HL-60 (cell line): Measurements from ENCODE around the gene CHST11.

Source experiments
- DNase-seq, 2 experiments: peaks; one replicate each; pipeline ENCODE4 v3.0.0-alpha.2; 2010 to 2020; ENCODE audit warnings: low read depth in 1 of 2, low spot score in 1 of 2
- H3K27ac ChIP-seq: fragments of 250-450 bp; sonication (Bioruptor Pico); replicated peaks from 2 replicates; pipeline ENCODE4 v1.5.1; 2020; ENCODE audit warnings: mild to moderate bottlenecking, moderate library complexity
- H3K27me3 ChIP-seq: fragments of 250-450 bp; sonication (Bioruptor Pico); 2 replicates; pipeline ENCODE4 v1.5.1; 2021; ENCODE audit warnings: mild to moderate bottlenecking, moderate library complexity; ENCODE audit not compliant: insufficient read depth, poor library complexity, severe bottlenecking
- H3K4me3 ChIP-seq: replicated peaks from 2 replicates; pipeline ENCODE4 v1.5.1; 2011; ENCODE audit warnings: mild to moderate bottlenecking, control low read depth, low read length; ENCODE audit not compliant: insufficient read depth
- GABPA ChIP-seq: IDR thresholded peaks from 2 replicates; pipeline ENCODE4 v1.6.1; 2012; ENCODE audit warnings: low read depth
- POLR2AphosphoS5 ChIP-seq: IDR thresholded peaks from 2 replicates; pipeline ENCODE4 v1.6.1; 2012; ENCODE audit warnings: low read depth
- SPI1 ChIP-seq: IDR thresholded peaks from 2 replicates; pipeline ENCODE4 v1.6.1; 2012; ENCODE audit warnings: low read depth, mild to moderate bottlenecking, borderline replicate concordance
- TF ChIP-seq, protein P1 (sequence below): IDR thresholded peaks from one replicate; pipeline ENCODE4 v1.5.1; 2011; ENCODE audit warnings: low read length, control low read depth, inconsistent platforms; ENCODE audit not compliant: insufficient read depth
- TF ChIP-seq, protein P2 (sequence below): IDR thresholded peaks from 2 replicates; pipeline ENCODE4 v1.6.1; 2012; ENCODE audit warnings: low read depth; ENCODE audit not compliant: insufficient replicate concordance

CHST11 gene

DNA sequence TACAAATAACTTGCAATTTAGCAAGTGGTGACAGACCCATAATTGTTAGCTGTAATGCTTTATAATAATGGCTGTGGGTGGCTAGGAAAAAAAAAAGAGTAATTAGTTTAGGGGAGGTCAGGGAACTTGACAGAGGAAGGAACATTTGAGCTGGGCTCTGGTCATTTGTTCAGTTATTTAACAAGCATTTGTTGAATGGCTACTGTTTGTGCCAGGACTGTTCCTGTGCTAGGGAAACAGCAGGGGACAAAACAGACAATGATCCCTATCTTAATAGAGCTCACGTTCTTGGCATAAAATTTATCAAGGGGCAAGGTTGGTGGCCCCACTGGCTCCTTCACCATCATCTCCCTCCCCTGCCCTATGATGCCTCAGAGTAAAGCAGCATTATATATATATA is 18.5 kb downstream of the CHST11 start:
- Histone ChIP-seq H3K4me3 (no peak overlapping the region), H3K27ac (no peak overlapping the region), H3K27me3 (no peaks in the 10 kb centered on the region)
- DNase-seq = no peak
- TF ChIP-seq, protein P1, sequence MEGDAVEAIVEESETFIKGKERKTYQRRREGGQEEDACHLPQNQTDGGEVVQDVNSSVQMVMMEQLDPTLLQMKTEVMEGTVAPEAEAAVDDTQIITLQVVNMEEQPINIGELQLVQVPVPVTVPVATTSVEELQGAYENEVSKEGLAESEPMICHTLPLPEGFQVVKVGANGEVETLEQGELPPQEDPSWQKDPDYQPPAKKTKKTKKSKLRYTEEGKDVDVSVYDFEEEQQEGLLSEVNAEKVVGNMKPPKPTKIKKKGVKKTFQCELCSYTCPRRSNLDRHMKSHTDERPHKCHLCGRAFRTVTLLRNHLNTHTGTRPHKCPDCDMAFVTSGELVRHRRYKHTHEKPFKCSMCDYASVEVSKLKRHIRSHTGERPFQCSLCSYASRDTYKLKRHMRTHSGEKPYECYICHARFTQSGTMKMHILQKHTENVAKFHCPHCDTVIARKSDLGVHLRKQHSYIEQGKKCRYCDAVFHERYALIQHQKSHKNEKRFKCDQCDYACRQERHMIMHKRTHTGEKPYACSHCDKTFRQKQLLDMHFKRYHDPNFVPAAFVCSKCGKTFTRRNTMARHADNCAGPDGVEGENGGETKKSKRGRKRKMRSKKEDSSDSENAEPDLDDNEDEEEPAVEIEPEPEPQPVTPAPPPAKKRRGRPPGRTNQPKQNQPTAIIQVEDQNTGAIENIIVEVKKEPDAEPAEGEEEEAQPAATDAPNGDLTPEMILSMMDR = no peak
- TF ChIP-seq POLR2AphosphoS5 = no peak
- no peak for TF ChIP-seq SPI1
- TF ChIP-seq GABPA = no peak
- TF ChIP-seq, protein P2, sequence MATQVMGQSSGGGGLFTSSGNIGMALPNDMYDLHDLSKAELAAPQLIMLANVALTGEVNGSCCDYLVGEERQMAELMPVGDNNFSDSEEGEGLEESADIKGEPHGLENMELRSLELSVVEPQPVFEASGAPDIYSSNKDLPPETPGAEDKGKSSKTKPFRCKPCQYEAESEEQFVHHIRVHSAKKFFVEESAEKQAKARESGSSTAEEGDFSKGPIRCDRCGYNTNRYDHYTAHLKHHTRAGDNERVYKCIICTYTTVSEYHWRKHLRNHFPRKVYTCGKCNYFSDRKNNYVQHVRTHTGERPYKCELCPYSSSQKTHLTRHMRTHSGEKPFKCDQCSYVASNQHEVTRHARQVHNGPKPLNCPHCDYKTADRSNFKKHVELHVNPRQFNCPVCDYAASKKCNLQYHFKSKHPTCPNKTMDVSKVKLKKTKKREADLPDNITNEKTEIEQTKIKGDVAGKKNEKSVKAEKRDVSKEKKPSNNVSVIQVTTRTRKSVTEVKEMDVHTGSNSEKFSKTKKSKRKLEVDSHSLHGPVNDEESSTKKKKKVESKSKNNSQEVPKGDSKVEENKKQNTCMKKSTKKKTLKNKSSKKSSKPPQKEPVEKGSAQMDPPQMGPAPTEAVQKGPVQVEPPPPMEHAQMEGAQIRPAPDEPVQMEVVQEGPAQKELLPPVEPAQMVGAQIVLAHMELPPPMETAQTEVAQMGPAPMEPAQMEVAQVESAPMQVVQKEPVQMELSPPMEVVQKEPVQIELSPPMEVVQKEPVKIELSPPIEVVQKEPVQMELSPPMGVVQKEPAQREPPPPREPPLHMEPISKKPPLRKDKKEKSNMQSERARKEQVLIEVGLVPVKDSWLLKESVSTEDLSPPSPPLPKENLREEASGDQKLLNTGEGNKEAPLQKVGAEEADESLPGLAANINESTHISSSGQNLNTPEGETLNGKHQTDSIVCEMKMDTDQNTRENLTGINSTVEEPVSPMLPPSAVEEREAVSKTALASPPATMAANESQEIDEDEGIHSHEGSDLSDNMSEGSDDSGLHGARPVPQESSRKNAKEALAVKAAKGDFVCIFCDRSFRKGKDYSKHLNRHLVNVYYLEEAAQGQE = no peak

DNA sequence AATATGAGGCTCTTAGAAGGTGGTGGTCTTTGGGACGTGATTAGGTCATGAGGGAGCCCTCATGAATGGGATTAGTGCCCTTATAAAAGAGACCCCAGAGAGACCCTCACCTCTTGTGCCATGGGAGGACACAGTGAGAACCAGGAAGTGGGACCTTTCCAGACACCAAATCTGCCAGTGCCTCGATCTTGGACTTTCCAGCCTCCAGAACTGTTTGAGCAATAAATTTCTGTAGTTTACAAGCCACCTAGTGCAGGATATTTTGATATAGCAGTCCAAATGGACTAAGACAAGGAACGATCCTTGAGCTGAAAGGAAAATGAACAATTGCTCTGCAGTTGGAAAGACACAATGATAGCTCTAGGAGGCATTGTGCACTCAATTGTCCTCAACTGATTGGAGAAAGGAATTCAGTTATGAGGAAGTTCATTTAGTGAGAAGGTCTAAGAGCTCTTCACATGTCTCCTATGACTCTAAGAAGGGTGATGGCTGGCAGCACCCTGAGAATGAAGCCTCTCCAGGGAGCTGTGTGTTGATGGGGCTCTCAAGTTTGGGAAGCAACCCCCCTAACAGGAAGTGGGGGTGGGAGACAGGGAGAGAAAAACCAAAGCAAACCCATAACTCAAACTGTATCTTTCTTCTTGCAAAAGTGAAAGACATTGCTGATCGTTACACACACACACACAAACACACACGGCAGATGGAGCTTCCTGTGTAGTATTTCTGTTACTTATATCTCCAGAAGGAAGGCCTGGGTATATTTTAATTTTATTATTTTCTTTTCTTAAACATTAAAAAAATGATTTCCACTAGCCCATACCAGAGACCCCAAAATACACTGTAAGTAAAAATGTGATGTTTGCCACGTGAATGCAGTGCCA is 21.0 kb downstream of the CHST11 start:
- peak in 1 of 2 experiments; percentile 39 for DNase-seq
- Histone ChIP-seq H3K27me3 (no peaks in the 10 kb centered on the region), H3K4me3 (no peak overlapping the region; the same call in 1 of the 2 replicates), H3K27ac (peak overlapping the region; percentile 70)
- TF ChIP-seq, protein P1 = no peak
- TF ChIP-seq POLR2AphosphoS5 (no peak), SPI1 (peak; percentile 23; the same call in 1 of the 2 replicates), GABPA (no peak)
- TF ChIP-seq, protein P2 = no peak

DNA sequence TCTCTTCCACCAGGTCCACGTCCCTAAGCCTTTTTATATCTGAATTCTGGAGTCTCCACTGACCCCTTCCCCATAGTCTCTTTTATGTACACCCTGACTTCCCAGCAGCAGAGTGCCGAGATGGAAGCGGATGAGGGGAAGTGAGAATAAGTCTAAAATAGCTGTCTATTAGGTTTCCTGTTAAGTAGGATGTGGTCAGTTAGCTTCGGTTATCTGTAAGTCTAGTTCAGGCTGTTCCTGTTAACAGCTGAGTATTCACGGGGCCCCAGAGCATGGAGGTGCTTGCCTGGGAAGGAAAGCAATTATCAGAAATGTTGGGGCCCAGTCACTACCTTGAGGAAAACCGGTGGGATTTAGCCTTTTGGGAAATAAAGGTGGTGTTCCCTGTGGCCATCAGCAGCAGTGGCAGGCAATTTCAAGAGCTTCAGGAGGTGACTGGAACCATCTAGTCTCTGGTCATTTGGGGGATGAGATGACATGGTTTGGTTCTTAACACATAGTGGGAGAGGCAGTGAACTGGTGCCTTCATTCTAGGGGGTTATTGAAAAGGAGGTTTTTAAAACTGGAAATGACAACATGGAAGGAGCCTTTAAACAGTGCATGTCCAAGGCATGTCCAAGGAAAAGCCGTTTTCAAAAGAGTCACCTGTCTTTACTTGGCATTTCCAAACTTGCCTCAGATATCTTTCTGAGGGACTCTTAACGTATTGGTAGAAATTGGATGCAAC is 21.8 kb downstream of the CHST11 start:
- peak in 1 of 2 experiments; percentile 68 for DNase-seq
- no peaks in the 10 kb centered on the region for H3K27me3 ChIP-seq
- H3K27ac ChIP-seq = peak overlapping the region; percentile 70
- TF ChIP-seq POLR2AphosphoS5 = peak; percentile 60
- TF ChIP-seq SPI1 = peak; percentile 87
- TF ChIP-seq GABPA = no peak
- no peak overlapping the region for H3K4me3 ChIP-seq

DNA sequence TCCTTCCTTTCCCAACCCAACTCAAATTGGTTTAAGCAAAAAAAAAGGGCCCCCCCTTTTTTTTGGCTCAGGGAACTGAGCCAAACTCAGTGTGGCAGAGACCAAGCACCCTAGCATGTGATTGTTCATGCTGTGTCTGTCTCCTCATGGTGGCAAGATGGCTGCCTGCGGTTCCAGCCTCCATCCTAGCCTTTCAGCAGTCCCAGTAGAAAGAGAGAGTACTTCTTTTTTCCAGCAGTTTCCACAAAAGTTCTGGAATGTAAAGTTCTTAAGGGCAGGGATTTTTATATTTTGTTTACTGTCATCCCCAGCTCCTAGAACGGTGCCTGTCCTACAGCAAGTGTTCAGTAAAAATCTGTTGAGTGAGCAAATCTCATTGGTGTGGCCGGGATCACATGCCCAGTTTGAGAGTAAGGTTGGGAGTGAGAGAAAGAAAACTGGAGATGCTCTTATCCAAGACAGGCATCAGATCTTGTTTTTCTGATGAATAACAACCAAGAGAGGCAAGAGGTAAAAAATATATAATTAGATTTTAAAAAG is 22.4 kb downstream of the CHST11 start:
- no peaks in the 10 kb centered on the region for H3K27me3 ChIP-seq
- H3K27ac ChIP-seq = peak overlapping the region; percentile 70
- no peak overlapping the region for H3K4me3 ChIP-seq
- DNase-seq = no peak
- TF ChIP-seq POLR2AphosphoS5 (no peak), GABPA (no peak), SPI1 (no peak)
- TF ChIP-seq, protein P2 = no peak
- TF ChIP-seq, protein P1 = no peak
